Measurements from ENCODE around the gene NLGN2. TPM values are rescaled to one million over a fixed set of nuclear protein-coding genes. Genes with fewer than 3 reads are reported as not detected.

Gene NLGN2
- total RNA-seq, 1 donor from 2014 or later: 97.5 TPM

DNA sequence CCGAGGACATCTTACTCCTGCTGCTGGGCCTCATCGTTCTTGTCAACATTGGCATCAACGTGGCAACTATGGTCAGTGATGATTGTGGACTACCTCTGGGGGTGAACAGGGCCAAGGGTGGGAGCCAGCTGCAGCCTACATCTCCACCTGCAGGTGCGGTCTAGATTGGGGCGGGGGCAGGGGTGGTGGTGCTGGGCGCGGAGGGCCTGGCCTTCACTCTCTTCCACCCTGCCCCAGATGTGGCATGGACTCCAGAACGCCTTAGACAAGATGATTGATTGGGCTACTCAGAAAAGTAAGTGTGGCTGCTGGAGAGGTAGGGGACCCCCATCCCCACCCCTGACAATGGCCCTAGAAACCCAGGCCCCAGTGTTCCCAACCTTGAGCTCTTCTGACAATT lies 18.1 kb downstream of the NLGN2 start:
- no peaks in the 10 kb centered on the region for H3K4me1 Mint-ChIP-seq
- no peak overlapping the region for H3K4me3 Mint-ChIP-seq
- no peak overlapping the region for H3K27ac Mint-ChIP-seq

DNA sequence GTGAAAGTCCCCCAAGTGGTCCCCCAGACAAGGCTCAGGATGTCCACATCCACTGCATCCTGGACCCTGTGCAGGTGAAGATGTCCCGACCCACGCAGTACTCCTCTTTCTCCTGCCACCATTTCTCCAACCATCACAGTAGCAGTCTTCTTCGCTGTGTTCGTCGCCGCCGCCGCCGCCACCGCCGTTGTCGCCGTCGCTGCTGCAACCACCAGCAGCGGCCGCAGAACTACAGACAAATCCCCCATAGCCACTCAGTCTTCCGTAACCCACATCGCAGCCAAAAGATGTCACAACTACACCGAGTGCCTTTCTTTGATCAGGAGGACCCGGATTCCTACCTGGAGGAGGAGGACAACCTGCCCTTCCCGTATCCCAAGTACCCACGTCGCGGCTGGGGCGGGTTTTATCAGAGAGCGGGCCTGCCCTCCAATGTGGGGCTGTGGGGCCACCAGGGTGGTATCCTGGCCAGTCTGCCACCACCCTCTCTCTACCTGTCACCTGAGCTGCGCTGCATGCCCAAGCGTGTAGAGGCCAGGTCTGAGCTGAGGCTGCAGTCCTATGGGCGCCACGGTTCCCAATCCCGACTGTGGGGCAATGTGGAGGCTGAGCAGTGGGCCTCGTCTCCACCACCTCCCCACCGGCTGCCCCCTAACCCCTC lies 18.7 kb downstream of the NLGN2 start:
- Mint-ChIP-seq H3K4me1 (no peaks in the 10 kb centered on the region), H3K27ac (no peak overlapping the region), H3K9me3 (no peaks in the 10 kb centered on the region), H3K36me3 (no peaks in the 10 kb centered on the region), H3K27me3 (ENCODE audit: low read depth) (no peaks in the 10 kb centered on the region), H3K4me3 (no peak overlapping the region)
- no peak for DNase-seq (ENCODE audit: low spot score in 2 of 2, unreplicated experiment in 2 of 2)
- TF ChIP-seq, protein P1, sequence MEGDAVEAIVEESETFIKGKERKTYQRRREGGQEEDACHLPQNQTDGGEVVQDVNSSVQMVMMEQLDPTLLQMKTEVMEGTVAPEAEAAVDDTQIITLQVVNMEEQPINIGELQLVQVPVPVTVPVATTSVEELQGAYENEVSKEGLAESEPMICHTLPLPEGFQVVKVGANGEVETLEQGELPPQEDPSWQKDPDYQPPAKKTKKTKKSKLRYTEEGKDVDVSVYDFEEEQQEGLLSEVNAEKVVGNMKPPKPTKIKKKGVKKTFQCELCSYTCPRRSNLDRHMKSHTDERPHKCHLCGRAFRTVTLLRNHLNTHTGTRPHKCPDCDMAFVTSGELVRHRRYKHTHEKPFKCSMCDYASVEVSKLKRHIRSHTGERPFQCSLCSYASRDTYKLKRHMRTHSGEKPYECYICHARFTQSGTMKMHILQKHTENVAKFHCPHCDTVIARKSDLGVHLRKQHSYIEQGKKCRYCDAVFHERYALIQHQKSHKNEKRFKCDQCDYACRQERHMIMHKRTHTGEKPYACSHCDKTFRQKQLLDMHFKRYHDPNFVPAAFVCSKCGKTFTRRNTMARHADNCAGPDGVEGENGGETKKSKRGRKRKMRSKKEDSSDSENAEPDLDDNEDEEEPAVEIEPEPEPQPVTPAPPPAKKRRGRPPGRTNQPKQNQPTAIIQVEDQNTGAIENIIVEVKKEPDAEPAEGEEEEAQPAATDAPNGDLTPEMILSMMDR (IDR thresholded peaks at IDR 0.05; ENCODE audit: unreplicated experiment): no peak

More for the DNA sequence above, 18.1 kb downstream of the NLGN2 start:
- Mint-ChIP-seq H3K36me3 (no peaks in the 10 kb centered on the region), H3K27me3 (ENCODE audit: low read depth) (no peaks in the 10 kb centered on the region), H3K9me3 (no peaks in the 10 kb centered on the region)
- TF ChIP-seq, protein P1 (IDR thresholded peaks at IDR 0.05; ENCODE audit: unreplicated experiment): no peak
- DNase-seq (ENCODE audit: low spot score in 2 of 2, unreplicated experiment in 2 of 2): no peak

- Mint-ChIP-seq H3K27ac (no peak overlapping the region), H3K36me3 (no peaks in the 10 kb centered on the region), H3K9me3 (no peaks in the 10 kb centered on the region), H3K4me1 (no peaks in the 10 kb centered on the region), H3K27me3 (ENCODE audit: low read depth) (no peaks in the 10 kb centered on the region), H3K4me3 (no peak overlapping the region)
- no peak for DNase-seq (ENCODE audit: low spot score in 2 of 2, unreplicated experiment in 2 of 2)
- TF ChIP-seq, protein P1 (IDR thresholded peaks at IDR 0.05; ENCODE audit: unreplicated experiment): no peak
Observed at GRCh38 chr17:7426896-7427489, 19.3 kb downstream of the NLGN2 start.

DNA sequence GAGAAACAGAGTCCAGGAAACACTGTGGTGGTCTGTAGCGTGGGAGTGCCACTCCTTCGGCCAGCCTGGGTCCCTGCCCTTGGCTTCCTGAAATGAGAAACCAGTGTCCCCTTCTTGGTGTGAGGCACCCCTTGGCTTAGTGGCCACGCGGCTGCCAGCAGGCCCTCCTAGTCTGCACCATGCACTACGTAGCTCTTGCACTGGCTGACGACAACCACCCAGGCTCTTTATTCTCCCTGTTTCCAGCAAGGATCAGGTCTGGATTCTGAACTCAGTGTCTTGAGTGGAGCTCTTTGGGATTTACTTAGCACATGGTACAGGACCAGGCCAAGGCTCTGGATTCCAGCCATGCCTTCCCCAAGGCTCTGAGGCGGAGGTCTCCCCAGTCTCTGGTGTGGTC lies 19.9 kb downstream of the NLGN2 start:
- no peak overlapping the region for H3K27ac Mint-ChIP-seq
- TF ChIP-seq, protein P1 (IDR thresholded peaks at IDR 0.05; ENCODE audit: unreplicated experiment): no peak
- H3K4me1 Mint-ChIP-seq: no peaks in the 10 kb centered on the region
- DNase-seq (ENCODE audit: low spot score in 2 of 2, unreplicated experiment in 2 of 2): no peak
- H3K4me3 Mint-ChIP-seq: no peak overlapping the region
- no peaks in the 10 kb centered on the region for H3K27me3 Mint-ChIP-seq (ENCODE audit: low read depth)
- no peaks in the 10 kb centered on the region for H3K9me3 Mint-ChIP-seq
- H3K36me3 Mint-ChIP-seq: no peaks in the 10 kb centered on the region

DNA sequence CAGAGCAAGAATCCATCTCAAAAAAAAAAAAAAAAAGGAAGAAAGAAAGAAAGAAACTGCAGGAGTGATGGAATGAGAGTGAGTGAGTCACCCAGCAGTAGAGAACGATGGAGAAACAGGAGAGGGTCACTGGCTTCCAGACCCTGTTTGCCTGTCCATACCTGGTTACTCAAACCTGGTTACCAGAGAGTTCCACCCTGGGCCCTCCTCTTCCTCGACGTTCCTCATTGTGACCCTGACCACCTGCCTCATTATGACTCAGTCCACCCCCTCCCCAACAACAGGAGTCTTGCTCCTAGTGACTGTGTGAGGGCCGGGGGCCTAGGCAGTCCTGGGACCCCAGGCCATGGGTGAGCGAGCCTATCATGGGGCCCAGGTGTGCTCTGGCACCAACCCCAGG lies 20.9 kb downstream of the NLGN2 start, which contains the start of gene SPEM3:
SPEM3 (plus strand) TSS at position 301 of the 400 bp plus-strand sequence; CDS start at position 347, 46 bp downstream.
- TF ChIP-seq, protein P1 (IDR thresholded peaks at IDR 0.05; ENCODE audit: unreplicated experiment): no peak
- DNase-seq (ENCODE audit: low spot score in 2 of 2, unreplicated experiment in 2 of 2): no peak
- Mint-ChIP-seq H3K27me3 (ENCODE audit: low read depth) (no peaks in the 10 kb centered on the region), H3K27ac (no peak within 1 kb of the TSS), H3K4me3 (no peak within 1 kb of the TSS), H3K4me1 (no peaks in the 10 kb centered on the region), H3K36me3 (no peaks in the 10 kb centered on the region), H3K9me3 (no peaks in the 10 kb centered on the region)
